ENCODE data around the gene ALG1L2. TPM values are rescaled to one million over a fixed set of nuclear protein-coding genes. Genes with fewer than 3 reads are reported as not detected.
"Not testable (repeated sequence)": the region's sequence is repeated elsewhere in the genome, so short reads cannot be mapped to it uniquely, and the experiment has no call there.

Gene ALG1L2
- total and polyA plus RNA-seq, 4 experiments from 2014 or later, result 1.5 to 2.2 TPM; not detected in 2

DNA sequence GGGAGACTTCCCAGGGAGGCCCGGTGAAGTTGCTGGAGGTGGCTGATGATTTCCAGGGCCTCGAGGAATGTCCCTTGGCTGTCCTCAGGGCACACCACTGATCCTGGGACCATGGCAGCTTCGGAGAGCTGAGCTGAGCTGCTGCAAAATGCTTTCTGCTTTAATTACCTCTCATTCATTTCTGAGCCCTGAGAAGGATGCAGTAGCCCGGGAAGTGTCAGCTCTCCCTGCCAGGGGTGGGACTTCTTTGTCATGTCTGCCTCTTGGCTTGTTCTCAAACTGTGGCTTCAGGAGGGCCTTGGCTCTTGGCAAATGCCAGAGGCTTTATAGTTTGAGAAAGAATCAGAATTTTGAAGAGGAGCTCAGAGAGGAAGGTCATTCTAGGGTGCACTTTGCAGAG, 28.7 kb upstream of the ALG1L2 start:
- intact Hi-C loops (cut with micrococcal nuclease); CTCF ChIA-PET (ENCODE audit: partially characterized antibody); H3K27ac Mint-ChIP-seq: not testable (repeated sequence)

DNA sequence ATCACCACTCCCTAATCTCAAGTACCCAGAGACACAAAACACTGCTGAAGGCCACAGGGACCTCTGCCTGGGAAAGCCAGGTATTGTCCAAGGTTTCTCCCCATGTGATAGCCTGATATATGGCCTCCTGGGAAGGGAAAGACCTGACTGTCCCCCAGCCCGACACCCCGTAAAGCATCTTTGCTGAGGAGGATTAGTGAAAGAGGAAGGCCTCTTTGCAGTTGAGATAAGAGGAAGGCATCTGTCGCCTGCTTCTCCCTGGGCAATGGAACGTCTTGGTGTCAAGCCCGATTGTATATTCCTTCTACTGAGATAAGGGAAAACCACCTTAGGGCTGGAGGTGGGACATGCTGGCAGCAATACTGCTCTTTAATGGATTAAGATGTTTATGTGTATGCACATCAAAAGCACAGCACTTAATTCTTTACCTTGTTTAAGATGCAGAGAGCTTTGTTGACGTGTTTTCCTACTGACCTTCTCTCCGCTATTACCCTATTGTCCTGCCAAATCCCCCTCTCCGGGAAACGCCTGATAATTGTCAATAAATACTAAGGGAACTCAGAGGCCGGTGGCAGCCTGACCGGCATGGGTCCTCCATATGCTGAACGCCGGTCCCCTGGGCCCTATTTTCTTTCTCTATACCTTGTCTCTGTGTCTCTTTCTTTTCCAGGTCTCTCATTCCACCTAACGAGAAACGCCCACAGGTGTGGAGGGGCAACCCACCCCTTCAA, 23.9 kb upstream of the ALG1L2 start:
- H3K4me3 Mint-ChIP-seq; POLR2A ChIA-PET (ENCODE audit: partially characterized antibody); H3K4me1 ChIP-seq (ENCODE audit: insufficient read depth, low read length); H3K9me3 ChIP-seq (ENCODE audit: control insufficient read depth in 1 of 2, low read length in 2 of 2); H3K36me3 ChIP-seq (ENCODE audit: insufficient read depth, low read length); H3K4me1 Mint-ChIP-seq; CTCF ChIA-PET (ENCODE audit: partially characterized antibody); H3K27me3 Mint-ChIP-seq; H3K36me3 Mint-ChIP-seq; H3K27ac Mint-ChIP-seq; H3K27ac ChIP-seq (ENCODE audit: low read depth, low read length); H3K4me3 ChIP-seq (ENCODE audit: low read length in 2 of 2); DNase-seq; H3K9me3 Mint-ChIP-seq; intact Hi-C loops (cut with micrococcal nuclease); H3K27me3 ChIP-seq (ENCODE audit: insufficient read depth, low read length): not testable (repeated sequence)

More for the DNA sequence above, 28.7 kb upstream of the ALG1L2 start:
- H3K27me3 Mint-ChIP-seq; H3K4me1 ChIP-seq (ENCODE audit: insufficient read depth, low read length); H3K27me3 ChIP-seq (ENCODE audit: insufficient read depth, low read length); H3K4me1 Mint-ChIP-seq; H3K4me3 Mint-ChIP-seq; H3K9me3 ChIP-seq (ENCODE audit: control insufficient read depth in 1 of 2, low read length in 2 of 2); DNase-seq; POLR2A ChIA-PET (ENCODE audit: partially characterized antibody); H3K36me3 Mint-ChIP-seq; H3K9me3 Mint-ChIP-seq; H3K4me3 ChIP-seq (ENCODE audit: low read length in 2 of 2); H3K27ac ChIP-seq (ENCODE audit: low read depth, low read length); H3K36me3 ChIP-seq (ENCODE audit: insufficient read depth, low read length): not testable (repeated sequence)

DNA sequence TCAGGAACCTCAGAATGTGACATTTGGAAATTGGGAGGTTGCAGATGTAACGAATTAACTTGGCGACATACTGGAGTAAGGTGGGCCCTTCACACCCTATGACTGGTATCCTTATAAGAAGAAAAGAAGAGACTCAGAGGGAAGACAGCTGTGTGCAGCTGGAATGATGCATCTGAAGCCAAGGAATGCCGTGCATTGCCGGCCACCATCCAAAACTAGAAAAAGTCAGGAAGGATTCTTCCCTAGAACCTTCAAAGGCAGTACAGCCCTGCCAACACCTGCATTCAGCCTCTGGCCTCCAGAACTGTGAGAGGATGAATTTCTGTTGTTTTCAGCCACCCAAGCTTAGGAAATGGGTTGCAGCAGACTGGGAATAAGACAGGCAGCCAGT, 23.4 kb upstream of the ALG1L2 start:
- H3K4me1 ChIP-seq (ENCODE audit: insufficient read depth, low read length); CTCF ChIA-PET (ENCODE audit: partially characterized antibody); H3K9me3 ChIP-seq (ENCODE audit: control insufficient read depth in 1 of 2, low read length in 2 of 2); H3K36me3 ChIP-seq (ENCODE audit: insufficient read depth, low read length); H3K27ac ChIP-seq (ENCODE audit: low read depth, low read length); DNase-seq; H3K4me3 Mint-ChIP-seq; H3K4me1 Mint-ChIP-seq; H3K27me3 ChIP-seq (ENCODE audit: insufficient read depth, low read length); H3K27me3 Mint-ChIP-seq; intact Hi-C loops (cut with micrococcal nuclease); H3K4me3 ChIP-seq (ENCODE audit: low read length in 2 of 2); H3K9me3 Mint-ChIP-seq; H3K27ac Mint-ChIP-seq; H3K36me3 Mint-ChIP-seq; POLR2A ChIA-PET (ENCODE audit: partially characterized antibody): not testable (repeated sequence)

DNA sequence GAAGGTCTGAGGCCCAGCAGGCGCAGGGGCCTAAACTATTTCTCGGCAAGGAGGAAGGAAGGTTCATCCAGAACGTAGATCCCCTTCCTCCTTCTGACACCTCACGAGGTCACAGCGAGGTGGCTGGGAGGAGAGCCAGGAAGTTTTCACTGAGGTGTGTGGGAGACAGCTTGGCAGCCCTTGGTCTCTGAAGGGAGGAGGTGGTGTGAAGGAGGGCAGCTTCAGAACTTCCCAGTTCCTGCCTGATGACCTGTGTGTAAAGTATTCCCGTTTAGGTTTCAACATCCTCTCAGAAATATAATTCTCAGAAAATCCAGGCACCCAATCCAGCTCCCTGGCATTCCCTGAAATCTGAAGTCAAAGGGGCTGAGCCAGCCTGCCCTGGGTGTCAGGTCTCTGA, 22.9 kb upstream of the ALG1L2 start:
- H3K36me3 Mint-ChIP-seq; intact Hi-C loops (cut with micrococcal nuclease); H3K4me1 ChIP-seq (ENCODE audit: insufficient read depth, low read length); H3K27me3 Mint-ChIP-seq; POLR2A ChIA-PET (ENCODE audit: partially characterized antibody); H3K27ac ChIP-seq (ENCODE audit: low read depth, low read length); H3K9me3 Mint-ChIP-seq; H3K4me1 Mint-ChIP-seq; H3K27ac Mint-ChIP-seq; H3K36me3 ChIP-seq (ENCODE audit: insufficient read depth, low read length); H3K27me3 ChIP-seq (ENCODE audit: insufficient read depth, low read length); H3K4me3 Mint-ChIP-seq; H3K4me3 ChIP-seq (ENCODE audit: low read length in 2 of 2); DNase-seq; H3K9me3 ChIP-seq (ENCODE audit: control insufficient read depth in 1 of 2, low read length in 2 of 2); CTCF ChIA-PET (ENCODE audit: partially characterized antibody): not testable (repeated sequence)

DNA sequence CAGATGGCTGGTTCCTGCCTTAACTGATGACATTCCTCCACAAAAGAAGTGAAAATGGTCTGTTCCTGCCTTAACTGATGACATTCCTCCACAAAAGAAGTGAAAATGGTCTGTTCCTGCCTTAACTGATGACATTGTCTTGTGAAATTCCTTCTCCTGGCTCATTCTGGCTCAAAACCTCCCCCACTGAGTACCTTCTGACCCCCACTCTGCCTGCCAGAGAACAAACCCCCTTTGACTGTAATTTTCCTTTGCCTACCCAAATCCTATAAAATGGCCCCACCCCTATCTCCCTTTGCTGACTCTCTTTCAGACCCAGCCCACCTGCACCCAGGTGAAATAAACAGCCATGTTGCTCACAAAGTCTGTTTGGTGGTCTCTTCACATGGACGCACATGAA, 22.5 kb upstream of the ALG1L2 start:
- H3K36me3 Mint-ChIP-seq; DNase-seq; CTCF ChIA-PET (ENCODE audit: partially characterized antibody); H3K4me3 Mint-ChIP-seq; intact Hi-C loops (cut with micrococcal nuclease); H3K4me3 ChIP-seq (ENCODE audit: low read length in 2 of 2); POLR2A ChIA-PET (ENCODE audit: partially characterized antibody); H3K4me1 ChIP-seq (ENCODE audit: insufficient read depth, low read length); H3K36me3 ChIP-seq (ENCODE audit: insufficient read depth, low read length); H3K27me3 Mint-ChIP-seq; H3K27ac ChIP-seq (ENCODE audit: low read depth, low read length); H3K27me3 ChIP-seq (ENCODE audit: insufficient read depth, low read length); H3K9me3 ChIP-seq (ENCODE audit: control insufficient read depth in 1 of 2, low read length in 2 of 2); H3K9me3 Mint-ChIP-seq; H3K4me1 Mint-ChIP-seq: not testable (repeated sequence)
- H3K27ac Mint-ChIP-seq, result peak overlapping the region in 1 of 7 donors; percentile 43

DNA sequence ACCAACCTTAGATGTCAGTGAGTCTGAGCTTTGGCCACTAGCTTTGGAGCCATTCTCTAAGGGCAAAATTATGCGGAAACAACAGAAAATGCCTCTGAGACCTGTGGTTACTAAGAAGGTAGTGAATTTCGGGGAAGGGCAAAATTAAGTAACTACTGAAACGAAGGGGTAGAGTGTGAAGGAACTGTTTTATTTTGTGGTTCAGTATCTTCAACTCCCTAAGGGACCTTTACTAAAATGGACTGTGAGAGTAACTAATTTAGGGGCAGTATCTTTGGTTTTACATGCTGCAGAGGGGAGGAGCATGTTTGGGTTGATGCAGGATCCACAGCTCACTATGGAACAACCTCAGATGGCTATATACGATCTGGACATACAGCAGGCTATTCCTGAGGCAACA, 8.0 kb upstream of the ALG1L2 start:
- intact Hi-C loops (cut with micrococcal nuclease), result no loop called here
- H3K9me3 ChIP-seq (ENCODE audit: control insufficient read depth in 1 of 2, low read length in 2 of 2), result no peaks in the 10 kb centered on the region
- no peaks in the 10 kb centered on the region for H3K36me3 Mint-ChIP-seq
- no peak overlapping the region for H3K27ac Mint-ChIP-seq
- peaks cover 0 to 8% (median 2%) of the 10 kb centered on the region in 8 donors for H3K9me3 Mint-ChIP-seq
- ChIA-PET CTCF (ENCODE audit: partially characterized antibody) (no interaction called here), POLR2A (ENCODE audit: partially characterized antibody) (no interaction called here)
- H3K27me3 ChIP-seq (ENCODE audit: insufficient read depth, low read length), result no peaks in the 10 kb centered on the region
- H3K36me3 ChIP-seq (ENCODE audit: insufficient read depth, low read length), result no peaks in the 10 kb centered on the region
- no peaks in the 10 kb centered on the region for H3K4me1 ChIP-seq (ENCODE audit: insufficient read depth, low read length)
- no peak for DNase-seq
- H3K4me1 Mint-ChIP-seq, result no peaks in the 10 kb centered on the region
- H3K4me3 ChIP-seq (ENCODE audit: low read length in 2 of 2), result no peak overlapping the region
- H3K27ac ChIP-seq (ENCODE audit: low read depth, low read length), result no peak overlapping the region
- peaks cover 0 to 3% of the 10 kb centered on the region in 2 donors for H3K27me3 Mint-ChIP-seq
- H3K4me3 Mint-ChIP-seq, result no peak overlapping the region

DNA sequence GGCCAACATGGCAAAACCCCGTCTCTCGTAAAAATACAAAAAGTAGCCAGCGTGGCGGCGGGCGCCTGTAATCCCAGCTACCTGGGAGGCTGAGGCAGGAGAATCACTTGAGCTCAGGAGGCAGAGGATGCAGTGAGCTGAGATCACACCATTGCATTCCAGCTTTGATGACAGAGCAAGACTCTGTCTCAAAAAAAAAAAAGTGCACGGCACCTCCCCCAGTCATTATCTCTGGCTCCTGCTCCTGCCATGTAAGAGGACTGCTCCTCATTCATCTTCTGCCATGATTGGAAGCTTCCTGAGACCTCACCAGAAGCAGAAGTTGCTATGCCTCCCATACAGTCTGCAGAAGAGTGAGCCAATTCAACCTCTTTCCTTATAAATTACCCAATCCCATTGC, 4.0 kb upstream of the ALG1L2 start:
- Mint-ChIP-seq H3K9me3 (peaks cover 0 to 3% (median under 1%) of the 10 kb centered on the region in 8 donors), H3K4me3 (no peak overlapping the region), H3K27me3 (peaks cover 5 to 7% of the 10 kb centered on the region in 2 donors), H3K4me1 (peaks cover 0 to 2% (median 0%) of the 10 kb centered on the region in 4 donors), H3K27ac (no peak overlapping the region), H3K36me3 (no peaks in the 10 kb centered on the region)
- intact Hi-C loops (cut with micrococcal nuclease), result no loop called here
- POLR2A ChIA-PET (ENCODE audit: partially characterized antibody), result no interaction called here
- DNase-seq, result no peak
- no peaks in the 10 kb centered on the region for H3K27me3 ChIP-seq (ENCODE audit: insufficient read depth, low read length)
- no peak overlapping the region for H3K4me3 ChIP-seq (ENCODE audit: low read length in 2 of 2)
- no peaks in the 10 kb centered on the region for H3K36me3 ChIP-seq (ENCODE audit: insufficient read depth, low read length)
- H3K4me1 ChIP-seq (ENCODE audit: insufficient read depth, low read length), result no peaks in the 10 kb centered on the region
- CTCF ChIA-PET (ENCODE audit: partially characterized antibody), result no interaction called here
- H3K9me3 ChIP-seq (ENCODE audit: control insufficient read depth in 1 of 2, low read length in 2 of 2), result no peaks in the 10 kb centered on the region
- H3K27ac ChIP-seq (ENCODE audit: low read depth, low read length), result no peak overlapping the region

All from CD4-positive, alpha-beta memory T cell (primary cell).